HepG2 (cell line): ENCODE measurements around the gene MSMB. TPM values are rescaled to one million over a fixed set of nuclear protein-coding genes. Genes with fewer than 3 reads are reported as not detected.

Experiments used
- BCL3 ChIP-seq: sonication (generic); formaldehyde crosslinking; IDR thresholded peaks from 2 replicates; pipeline ENCODE4 v1.5.1; 2020; ENCODE audit warnings: mild to moderate bottlenecking, missing genetic modification reagents, moderate library complexity
- GTF2F1 ChIP-seq: fragments of 150-350 bp; IDR thresholded peaks from 2 replicates; pipeline ENCODE4 v1.6.1; 2014; ENCODE audit warnings: low read length
- IRX3 ChIP-seq: sonication (generic); formaldehyde crosslinking; IDR thresholded peaks from 2 replicates; pipeline ENCODE4 v1.8.1; 2023; ENCODE audit warnings: mild to moderate bottlenecking, low read depth, missing genetic modification reagents, borderline replicate concordance
- KIAA2018 ChIP-seq: sonication (generic); formaldehyde crosslinking; IDR thresholded peaks from 2 replicates; pipeline ENCODE4 v1.5.0; 2020; ENCODE audit warnings: mild to moderate bottlenecking, missing genetic modification reagents, borderline replicate concordance
- KLF15 ChIP-seq: sonication (generic); formaldehyde crosslinking; IDR thresholded peaks from 2 replicates; pipeline ENCODE4 v1.8.1; 2023; ENCODE audit warnings: borderline replicate concordance, mild to moderate bottlenecking, inconsistent platforms, missing genetic modification reagents, mixed read lengths
- MTERF4 ChIP-seq: sonication (generic); formaldehyde crosslinking; IDR thresholded peaks from 2 replicates; pipeline ENCODE4 v1.8.0; 2023; ENCODE audit warnings: mild to moderate bottlenecking, missing genetic modification reagents
- PHB2 ChIP-seq: fragments of 450-650 bp; IDR thresholded peaks from 2 replicates; pipeline ENCODE4 v1.6.1; 2018; ENCODE audit not compliant: partially characterized antibody
- POLR2G ChIP-seq: fragments of 200-400 bp; formaldehyde crosslinking; IDR thresholded peaks from 2 replicates; pipeline ENCODE4 v1.6.1; 2018; ENCODE audit warnings: mild to moderate bottlenecking, low read depth, low read length, moderate library complexity
- RARA ChIP-seq: IDR thresholded peaks from 2 replicates; pipeline ENCODE4 v1.6.1; 2016; ENCODE audit warnings: missing genetic modification reagents, missing compliant biosample characterization
- TFDP1 ChIP-seq: IDR thresholded peaks from 2 replicates; pipeline ENCODE4 v1.6.1; 2016; ENCODE audit warnings: missing compliant biosample characterization, missing genetic modification reagents, borderline replicate concordance
- THAP8 ChIP-seq: sonication (generic); formaldehyde crosslinking; IDR thresholded peaks from 2 replicates; pipeline ENCODE4 v1.5.1; 2020; ENCODE audit warnings: missing genetic modification reagents, mild to moderate bottlenecking, borderline replicate concordance
- ZNF20 ChIP-seq: sonication (generic); formaldehyde crosslinking; IDR thresholded peaks from 2 replicates; pipeline ENCODE4 v1.4.0; 2020; ENCODE audit warnings: mild to moderate bottlenecking, moderate library complexity, missing genetic modification reagents
- ZNF253 ChIP-seq: sonication (generic); formaldehyde crosslinking; IDR thresholded peaks from 2 replicates; pipeline ENCODE4 v1.8.0; 2022; ENCODE audit warnings: mild to moderate bottlenecking, missing genetic modification reagents, borderline replicate concordance
- ZNF597 ChIP-seq: sonication (generic); formaldehyde crosslinking; IDR thresholded peaks from 2 replicates; pipeline ENCODE4 v1.5.0; 2020; ENCODE audit warnings: missing genetic modification reagents
- ZNF614 ChIP-seq: IDR thresholded peaks from 2 replicates; pipeline ENCODE4 v1.6.1; 2018; ENCODE audit warnings: missing biosample characterization, missing genetic modification reagents, inconsistent platforms, borderline replicate concordance
- ZSCAN30 ChIP-seq: sonication (generic); formaldehyde crosslinking; IDR thresholded peaks from 2 replicates; pipeline ENCODE4 v1.5.0; 2020; ENCODE audit warnings: mild to moderate bottlenecking, missing genetic modification reagents
- ZSCAN9 ChIP-seq: IDR thresholded peaks from 2 replicates; pipeline ENCODE4 v1.6.1; 2016; ENCODE audit warnings: borderline replicate concordance
- polyA plus RNA-seq, 8 experiments: library from polyadenylated mRNA; depleted of rRNA in 3 of 8; stranded (reverse) in 7 of 8; unstranded in 1 of 8; fragments of >200 nt; fragmentation: Illumina TruSeq in 4 of 8; extraction: Trizol in 4 of 8; gene quantifications; 2 replicates each; pipeline versions ENCODE4 v1.2.1 to v1.2.3, GENCODE V29; 2011 to 2016; ENCODE audit warnings: low read depth in 4 of 8, missing spikeins in 1 of 8, mixed read lengths in 1 of 8; ENCODE audit not compliant: insufficient read depth in 1 of 8
- total RNA-seq, 5 experiments: library from RNA; depleted of rRNA; stranded (reverse); fragments of >200 nt; fragmentation: Illumina TruSeq; extraction: Trizol; gene quantifications; 2 replicates each; pipeline ENCODE4 v1.2.3, GENCODE V29; 2016; ENCODE audit warnings: low read depth in 1 of 5

MSMB gene
- total and polyA plus RNA-seq, 2 of the 13 experiments (the other 11 are each of a cell fraction or from before 2014, with no cell fraction given): 0.84 TPM; not detected in 1

GRCh38 chr10:46033602-46034011 lies 12.5 kb downstream of the MSMB start (continued):
- TF ChIP-seq KIAA2018 (CRISPR knock-in tag) (no peak), ZSCAN30 (CRISPR knock-in tag) (no peak), BCL3 (CRISPR knock-in tag) (no peak), ZNF253 (CRISPR knock-in tag) (no peak), TFDP1 (no peak), RARA (CRISPR knock-in tag) (peak; percentile 51), IRX3 (CRISPR knock-in tag) (no peak), ZNF614 (CRISPR knock-in tag) (no peak), MTERF4 (CRISPR knock-in tag) (no peak), ZNF597 (no peak), KLF15 (no peak), GTF2F1 (no peak), PHB2 (no peak), THAP8 (CRISPR knock-in tag) (no peak), ZSCAN9 (CRISPR knock-in tag) (peak; percentile 38; the same call in 1 of the 2 replicates), ZNF20 (CRISPR knock-in tag) (no peak), POLR2G (peak; percentile 72)
